ENCODE measurements around the gene C2CD2.

DNA sequence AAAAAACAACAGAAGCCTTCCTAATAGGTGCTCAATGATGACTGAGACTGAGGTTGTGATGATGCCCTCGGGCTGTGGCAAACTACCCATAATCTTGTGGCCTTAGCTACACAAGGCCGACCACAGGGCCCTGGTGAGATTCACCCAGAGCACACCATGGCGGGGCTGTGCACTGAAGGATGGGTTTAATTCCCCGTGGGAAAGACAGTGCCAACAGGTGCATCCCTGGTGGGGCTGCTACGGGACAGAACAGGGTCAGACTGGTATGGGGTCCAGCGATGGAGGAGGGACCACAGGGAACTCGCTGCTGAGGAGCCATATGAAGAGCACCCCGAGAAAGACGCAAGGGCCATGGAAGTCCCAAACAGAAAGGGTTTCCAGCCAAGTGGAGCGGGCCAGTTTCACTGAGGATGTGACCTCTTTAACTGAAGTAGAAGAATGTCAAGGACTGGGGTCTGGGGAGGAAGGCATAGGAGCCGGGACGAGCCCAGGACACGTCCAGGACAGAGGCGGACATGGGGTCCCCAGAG is 96.0 kb downstream of the C2CD2 start:
- TF ChIP-seq, protein P1, sequence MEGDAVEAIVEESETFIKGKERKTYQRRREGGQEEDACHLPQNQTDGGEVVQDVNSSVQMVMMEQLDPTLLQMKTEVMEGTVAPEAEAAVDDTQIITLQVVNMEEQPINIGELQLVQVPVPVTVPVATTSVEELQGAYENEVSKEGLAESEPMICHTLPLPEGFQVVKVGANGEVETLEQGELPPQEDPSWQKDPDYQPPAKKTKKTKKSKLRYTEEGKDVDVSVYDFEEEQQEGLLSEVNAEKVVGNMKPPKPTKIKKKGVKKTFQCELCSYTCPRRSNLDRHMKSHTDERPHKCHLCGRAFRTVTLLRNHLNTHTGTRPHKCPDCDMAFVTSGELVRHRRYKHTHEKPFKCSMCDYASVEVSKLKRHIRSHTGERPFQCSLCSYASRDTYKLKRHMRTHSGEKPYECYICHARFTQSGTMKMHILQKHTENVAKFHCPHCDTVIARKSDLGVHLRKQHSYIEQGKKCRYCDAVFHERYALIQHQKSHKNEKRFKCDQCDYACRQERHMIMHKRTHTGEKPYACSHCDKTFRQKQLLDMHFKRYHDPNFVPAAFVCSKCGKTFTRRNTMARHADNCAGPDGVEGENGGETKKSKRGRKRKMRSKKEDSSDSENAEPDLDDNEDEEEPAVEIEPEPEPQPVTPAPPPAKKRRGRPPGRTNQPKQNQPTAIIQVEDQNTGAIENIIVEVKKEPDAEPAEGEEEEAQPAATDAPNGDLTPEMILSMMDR (IDR thresholded peaks at IDR 0.05): no peak
- TF ChIP-seq POLR2A (IDR thresholded peaks at IDR 0.05): no peak

All from adrenal gland (tissue), 5 donors.